Aortic smooth muscle cell (primary cell): Measurements from ENCODE around the gene BRDT. TPM values are rescaled to one million over a fixed set of nuclear protein-coding genes. Genes with fewer than 3 reads are reported as not detected.

ENCODE experiments used
- total RNA-seq: library from RNA; depleted of rRNA; stranded (reverse); fragments of >200 nt; gene quantifications from 2 replicates; pipeline ENCODE4 v1.2.3, GENCODE V29; 2014

The BRDT gene
- total RNA-seq, result not detected in 2 replicates

DNA sequence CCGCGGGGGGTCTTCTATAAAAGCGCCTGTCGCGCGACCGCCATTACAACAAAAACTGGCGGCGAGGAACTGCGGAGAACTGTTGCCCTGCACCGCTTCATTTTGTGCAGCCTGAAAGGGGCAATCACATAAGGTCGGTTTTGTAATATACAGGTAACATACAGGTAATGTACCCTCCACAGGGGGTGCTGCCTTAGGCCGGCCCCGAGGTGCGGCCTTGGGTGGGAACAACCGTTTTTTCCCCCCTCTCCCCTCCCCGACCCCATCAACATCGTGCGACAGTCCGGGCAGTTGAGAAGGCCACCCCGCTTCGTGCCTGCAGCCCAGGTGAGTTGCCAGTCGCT lies at the start of gene BRDT:
BRDT (plus strand) TSS at position 46 of the 344 bp plus-strand sequence. CDS start 13,354 bp downstream, outside the sequence.

Other genes starting within 250 kb of the BRDT start
- 11.4 and 14.5 TPM in 2 replicates for gene TGFBR3, start 63.2 kb upstream of the BRDT start, total RNA-seq
- gene EPHX4, start 80.6 kb downstream of the BRDT start, total RNA-seq, result 0.12 and 0.92 TPM in 2 replicates
- 0.40 and 0.44 TPM in 2 replicates for gene SETSIP, start 126.0 kb downstream of the BRDT start, total RNA-seq
- 3.7 and 4.0 TPM in 2 replicates for gene BTBD8, start 130.9 kb downstream of the BRDT start, total RNA-seq